ENCODE measurements around the gene NR2F1-AS1.

GRCh38 chr5:93600409-93601070 lies 19.5 kb upstream of the NR2F1-AS1 start:
- TF ChIP-seq EZH2 (IDR thresholded peaks at IDR 0.05; ENCODE audit: insufficient read depth, low read length), result no peak
- TF ChIP-seq CTCF (IDR thresholded peaks at IDR 0.05; ENCODE audit: insufficient read depth, low read depth, low read length), result no peak
